Measurements from ENCODE around the gene OR8G1.

The OR8G1 gene

GRCh38 chr11:124302347-124303125 lies 61.6 kb downstream of the OR8G1 start:
- Histone ChIP-seq H3K4me3 (ENCODE audit: low read length) (no peak overlapping the region), H3K36me3 (ENCODE audit: control insufficient read depth, insufficient read depth, low read length) (no peaks in the 10 kb centered on the region), H2BK5ac (ENCODE audit: low read length) (no peak overlapping the region), H3K4me2 (ENCODE audit: low read length) (no peak overlapping the region), H2BK120ac (ENCODE audit: low read depth, low read length) (no peak overlapping the region), H3K9ac (ENCODE audit: low read length) (no peak overlapping the region), H4K8ac (ENCODE audit: low read depth, low read length) (peak overlapping the region; percentile 65), H3K18ac (ENCODE audit: low read length) (no peak overlapping the region), H2BK15ac (replicated peaks; ENCODE audit: low read depth) (no peak overlapping the region), H3K79me1 (ENCODE audit: low read length) (no peaks in the 10 kb centered on the region), H3K4me1 (ENCODE audit: control insufficient read depth, low read depth, low read length) (no peaks in the 10 kb centered on the region), H3K4ac (ENCODE audit: low read depth, low read length) (no peak overlapping the region), H3K27me3 (ENCODE audit: insufficient read depth, low read length, poor library complexity) (no peaks in the 10 kb centered on the region), H4K5ac (ENCODE audit: low read length) (no peak overlapping the region), H3K27ac (ENCODE audit: low read depth, low read length) (no peak overlapping the region), H2AK5ac (ENCODE audit: low read length) (no peak overlapping the region), H3K79me2 (ENCODE audit: control insufficient read depth, insufficient read depth, low read length) (no peaks in the 10 kb centered on the region), H3K56ac (ENCODE audit: low read length) (no peak overlapping the region), H3K23ac (ENCODE audit: low read length) (no peak overlapping the region)
- DNase-seq = peak; percentile 54
- WGBS (ENCODE audit: extremely low coverage, insufficient coverage, low lambda C conversion rate) = no CpG with 5 or more reads among the region's 3 CpGs

Measured in mesendoderm (in vitro differentiated cells).